ENCODE measurements around the gene CASP10. TPM values are rescaled to one million over a fixed set of nuclear protein-coding genes. Genes with fewer than 3 reads are reported as not detected.

CASP10 gene
- total RNA-seq, 1 experiment from 2014 or later: 1.2 TPM

GRCh38 chr2:201228271-201228911 is 45.5 kb downstream of the CASP10 start:
- peaks cover 12% of the 10 kb centered on the region for H3K4me1 ChIP-seq (ENCODE audit: insufficient read depth, low read length, poor library complexity, severe bottlenecking)
- H3K9me3 ChIP-seq (ENCODE audit: low read depth, low read length, poor library complexity, severe bottlenecking): no peaks in the 10 kb centered on the region
- H3K4me3 ChIP-seq (ENCODE audit: low read depth, low read length, poor library complexity, severe bottlenecking): no peak overlapping the region
- no peaks in the 10 kb centered on the region for H3K27me3 ChIP-seq (replicated peaks; ENCODE audit: insufficient read depth, low read depth, low read length, poor library complexity)
- H3K27ac ChIP-seq (ENCODE audit: low read depth, low read length, poor library complexity, severe bottlenecking): no peak overlapping the region
- intact Hi-C loops (cut with micrococcal nuclease; ENCODE audit: unreplicated experiment): no loop called here
- TF ChIP-seq, protein P1, sequence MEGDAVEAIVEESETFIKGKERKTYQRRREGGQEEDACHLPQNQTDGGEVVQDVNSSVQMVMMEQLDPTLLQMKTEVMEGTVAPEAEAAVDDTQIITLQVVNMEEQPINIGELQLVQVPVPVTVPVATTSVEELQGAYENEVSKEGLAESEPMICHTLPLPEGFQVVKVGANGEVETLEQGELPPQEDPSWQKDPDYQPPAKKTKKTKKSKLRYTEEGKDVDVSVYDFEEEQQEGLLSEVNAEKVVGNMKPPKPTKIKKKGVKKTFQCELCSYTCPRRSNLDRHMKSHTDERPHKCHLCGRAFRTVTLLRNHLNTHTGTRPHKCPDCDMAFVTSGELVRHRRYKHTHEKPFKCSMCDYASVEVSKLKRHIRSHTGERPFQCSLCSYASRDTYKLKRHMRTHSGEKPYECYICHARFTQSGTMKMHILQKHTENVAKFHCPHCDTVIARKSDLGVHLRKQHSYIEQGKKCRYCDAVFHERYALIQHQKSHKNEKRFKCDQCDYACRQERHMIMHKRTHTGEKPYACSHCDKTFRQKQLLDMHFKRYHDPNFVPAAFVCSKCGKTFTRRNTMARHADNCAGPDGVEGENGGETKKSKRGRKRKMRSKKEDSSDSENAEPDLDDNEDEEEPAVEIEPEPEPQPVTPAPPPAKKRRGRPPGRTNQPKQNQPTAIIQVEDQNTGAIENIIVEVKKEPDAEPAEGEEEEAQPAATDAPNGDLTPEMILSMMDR (conservative IDR thresholded peaks at IDR 0.05; ENCODE audit: low read depth, low read length): no peak
- TF ChIP-seq EZH2 (IDR thresholded peaks at IDR 0.05; ENCODE audit: borderline replicate concordance, low read depth, low read length, poor library complexity, severe bottlenecking): no peak
- CTCF ChIA-PET: no interaction called here
- BruUV-seq (replicated peaks): no TSS peak
- no peak for DNase-seq (ENCODE audit: low spot score)
- POLR2A ChIA-PET (ENCODE audit: low non-redundant PET): no interaction called here
- H3K36me3 ChIP-seq (ENCODE audit: insufficient read depth, low read length, poor library complexity, severe bottlenecking): no peaks in the 10 kb centered on the region

DNA sequence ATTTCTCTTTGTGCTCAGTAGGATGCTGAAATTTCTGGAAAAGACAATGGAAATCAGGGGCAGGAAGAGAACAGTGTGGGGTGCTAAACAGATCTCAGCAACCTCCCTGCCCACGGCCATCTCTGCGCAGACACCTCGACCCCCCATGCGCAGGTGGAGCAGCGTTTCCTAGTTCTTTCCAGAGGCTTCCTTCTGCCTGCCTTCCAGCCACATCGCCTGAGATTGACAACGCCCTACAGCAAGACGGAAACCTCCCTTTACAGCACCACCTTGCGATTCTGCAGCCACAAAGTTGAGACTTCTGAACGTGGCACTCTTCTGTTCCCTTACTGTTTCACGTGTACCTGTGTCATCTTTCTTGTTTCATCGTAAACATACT is 46.0 kb downstream of the CASP10 start:
- Histone ChIP-seq H3K27ac (ENCODE audit: low read depth, low read length, poor library complexity, severe bottlenecking) (no peak overlapping the region), H3K4me1 (ENCODE audit: insufficient read depth, low read length, poor library complexity, severe bottlenecking) (peaks cover 12% of the 10 kb centered on the region), H3K36me3 (ENCODE audit: insufficient read depth, low read length, poor library complexity, severe bottlenecking) (no peaks in the 10 kb centered on the region), H3K4me3 (ENCODE audit: low read depth, low read length, poor library complexity, severe bottlenecking) (no peak overlapping the region), H3K27me3 (replicated peaks; ENCODE audit: insufficient read depth, low read depth, low read length, poor library complexity) (no peaks in the 10 kb centered on the region), H3K9me3 (ENCODE audit: low read depth, low read length, poor library complexity, severe bottlenecking) (no peaks in the 10 kb centered on the region)
- BruUV-seq (replicated peaks): no TSS peak
- POLR2A ChIA-PET (ENCODE audit: low non-redundant PET): no interaction called here
- TF ChIP-seq, protein P1 (conservative IDR thresholded peaks at IDR 0.05; ENCODE audit: low read depth, low read length): no peak
- TF ChIP-seq EZH2 (IDR thresholded peaks at IDR 0.05; ENCODE audit: borderline replicate concordance, low read depth, low read length, poor library complexity, severe bottlenecking): no peak
- intact Hi-C loops (cut with micrococcal nuclease; ENCODE audit: unreplicated experiment): no loop called here
- no peak for DNase-seq (ENCODE audit: low spot score)
- CTCF ChIA-PET: no interaction called here

- no peak overlapping the region for H3K27ac ChIP-seq (ENCODE audit: low read depth, low read length, poor library complexity, severe bottlenecking)
- peak; percentile 95 for DNase-seq (ENCODE audit: low spot score)
- no peak for TF ChIP-seq EZH2 (IDR thresholded peaks at IDR 0.05; ENCODE audit: borderline replicate concordance, low read depth, low read length, poor library complexity, severe bottlenecking)
- TF ChIP-seq, protein P1 (conservative IDR thresholded peaks at IDR 0.05; ENCODE audit: low read depth, low read length): peak; percentile 93
- H3K4me1 ChIP-seq (ENCODE audit: insufficient read depth, low read length, poor library complexity, severe bottlenecking): peaks cover 20% of the 10 kb centered on the region
- no peaks in the 10 kb centered on the region for H3K36me3 ChIP-seq (ENCODE audit: insufficient read depth, low read length, poor library complexity, severe bottlenecking)
- intact Hi-C loops (cut with micrococcal nuclease; ENCODE audit: unreplicated experiment): loop anchor here (2.0 to 10.0 kb wide), 3 partner anchors 50 to 413 kb away; partner anchors contain the start of genes CASP10 and TMEM237
- CTCF ChIA-PET: interaction anchor here (0.7 to 1.2 kb wide), 10 partner anchors 9 to 519 kb away, joined by 3 to 14 read pairs (median 5); partner anchors contain the start of gene CASP10
- POLR2A ChIA-PET (ENCODE audit: low non-redundant PET): interaction anchor here (0.6 kb wide), 1 partner anchor 129 kb away, joined by 5 read pairs; no protein-coding TSS in a partner anchor
- no peak overlapping the region for H3K4me3 ChIP-seq (ENCODE audit: low read depth, low read length, poor library complexity, severe bottlenecking)
- BruUV-seq (replicated peaks): TSS peak; percentile 82
- H3K27me3 ChIP-seq (replicated peaks; ENCODE audit: insufficient read depth, low read depth, low read length, poor library complexity): no peaks in the 10 kb centered on the region
- no peaks in the 10 kb centered on the region for H3K9me3 ChIP-seq (ENCODE audit: low read depth, low read length, poor library complexity, severe bottlenecking)
These were observed 49.0 kb downstream of the CASP10 start for GRCh38 chr2:201231781-201232466.

Data from A673 (cell line).